WI38 (cell line): ENCODE measurements around the gene BNIP5.

ENCODE experiments used
- H3K4me3 ChIP-seq: 2 replicates; pipeline ENCODE4 v1.5.1; 2011; ENCODE audit warnings: low read depth, mild to moderate bottlenecking, control low read depth, low read length
- TF ChIP-seq, protein P1 (sequence below): IDR thresholded peaks from 2 replicates; pipeline ENCODE4 v1.5.1; 2012; ENCODE audit warnings: low read depth, mild to moderate bottlenecking, control low read depth, low read length

The BNIP5 gene

DNA sequence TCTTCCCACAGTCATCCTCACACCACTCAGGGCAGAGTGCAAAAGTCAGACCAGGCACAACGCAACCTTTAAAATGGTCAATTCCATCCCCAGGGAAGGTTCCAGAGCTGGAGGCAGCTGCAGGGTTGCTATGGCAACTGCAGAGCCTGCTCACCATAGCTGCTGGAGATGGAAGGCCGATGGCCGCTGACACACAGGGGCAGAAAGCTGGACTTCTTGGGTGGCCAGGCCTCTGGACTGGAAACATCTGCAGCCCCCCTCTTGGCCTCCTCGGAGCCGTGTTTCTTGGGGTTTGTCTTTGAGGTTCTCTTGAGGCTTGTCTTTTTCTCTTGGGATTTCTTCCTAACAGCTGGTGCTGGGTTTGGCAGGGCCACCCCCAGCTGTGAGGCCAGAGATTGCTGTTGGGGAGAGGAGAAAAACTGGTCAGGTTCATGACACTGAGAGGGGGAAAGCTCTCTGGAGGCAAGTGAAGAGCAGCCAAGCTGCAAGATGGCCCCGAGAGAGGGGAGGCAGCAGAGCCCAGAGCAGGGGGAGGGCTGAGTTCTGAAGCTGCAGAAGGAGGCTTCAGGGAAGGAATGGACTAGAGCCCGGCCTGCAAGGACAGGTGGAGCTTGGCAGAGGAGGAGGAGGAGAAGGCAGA lies 10.2 kb downstream of the BNIP5 start:
- TF ChIP-seq, protein P1, sequence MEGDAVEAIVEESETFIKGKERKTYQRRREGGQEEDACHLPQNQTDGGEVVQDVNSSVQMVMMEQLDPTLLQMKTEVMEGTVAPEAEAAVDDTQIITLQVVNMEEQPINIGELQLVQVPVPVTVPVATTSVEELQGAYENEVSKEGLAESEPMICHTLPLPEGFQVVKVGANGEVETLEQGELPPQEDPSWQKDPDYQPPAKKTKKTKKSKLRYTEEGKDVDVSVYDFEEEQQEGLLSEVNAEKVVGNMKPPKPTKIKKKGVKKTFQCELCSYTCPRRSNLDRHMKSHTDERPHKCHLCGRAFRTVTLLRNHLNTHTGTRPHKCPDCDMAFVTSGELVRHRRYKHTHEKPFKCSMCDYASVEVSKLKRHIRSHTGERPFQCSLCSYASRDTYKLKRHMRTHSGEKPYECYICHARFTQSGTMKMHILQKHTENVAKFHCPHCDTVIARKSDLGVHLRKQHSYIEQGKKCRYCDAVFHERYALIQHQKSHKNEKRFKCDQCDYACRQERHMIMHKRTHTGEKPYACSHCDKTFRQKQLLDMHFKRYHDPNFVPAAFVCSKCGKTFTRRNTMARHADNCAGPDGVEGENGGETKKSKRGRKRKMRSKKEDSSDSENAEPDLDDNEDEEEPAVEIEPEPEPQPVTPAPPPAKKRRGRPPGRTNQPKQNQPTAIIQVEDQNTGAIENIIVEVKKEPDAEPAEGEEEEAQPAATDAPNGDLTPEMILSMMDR, result no peak
- no peak overlapping the region for H3K4me3 ChIP-seq

DNA sequence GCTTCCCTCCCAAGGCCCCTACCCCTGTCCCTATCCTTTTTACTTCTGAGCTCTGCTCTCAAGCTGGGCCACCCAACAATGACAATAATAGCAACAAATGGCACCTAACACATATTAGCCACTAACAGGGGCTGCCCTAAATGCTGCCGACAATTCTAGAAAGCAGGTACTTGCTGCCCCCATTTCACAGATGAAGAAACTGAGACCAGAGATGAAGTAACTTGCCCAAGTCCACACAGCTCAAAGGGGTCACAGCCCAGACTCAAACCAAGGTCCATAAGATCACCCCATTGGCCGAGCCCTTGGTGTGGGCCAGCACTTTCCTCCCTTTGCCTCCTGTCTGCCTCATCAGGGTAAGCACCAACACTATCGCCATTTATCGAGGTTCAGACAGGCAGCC lies 12.0 kb downstream of the BNIP5 start:
- no peak overlapping the region for H3K4me3 ChIP-seq
- TF ChIP-seq, protein P1, result no peak

DNA sequence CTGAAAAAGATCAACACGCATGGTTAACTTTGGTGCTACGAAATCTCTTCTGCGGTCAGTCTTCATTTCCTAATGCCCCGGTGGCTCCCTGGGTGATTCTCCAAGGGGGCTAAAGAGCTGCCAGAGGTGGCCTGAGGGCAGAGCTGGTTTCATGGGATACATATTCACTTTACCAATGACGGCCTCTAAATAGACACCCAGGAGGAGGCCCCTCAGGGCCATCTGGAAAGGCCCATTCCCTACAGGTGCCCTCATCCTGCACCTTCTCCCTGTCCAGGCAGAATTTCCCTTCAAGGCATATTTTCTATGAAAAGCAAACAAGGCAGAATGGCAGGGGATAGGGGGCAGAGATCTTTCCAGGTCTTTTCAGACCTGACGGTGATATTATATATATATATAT lies 12.5 kb downstream of the BNIP5 start:
- TF ChIP-seq, protein P1, result no peak
- no peak overlapping the region for H3K4me3 ChIP-seq

DNA sequence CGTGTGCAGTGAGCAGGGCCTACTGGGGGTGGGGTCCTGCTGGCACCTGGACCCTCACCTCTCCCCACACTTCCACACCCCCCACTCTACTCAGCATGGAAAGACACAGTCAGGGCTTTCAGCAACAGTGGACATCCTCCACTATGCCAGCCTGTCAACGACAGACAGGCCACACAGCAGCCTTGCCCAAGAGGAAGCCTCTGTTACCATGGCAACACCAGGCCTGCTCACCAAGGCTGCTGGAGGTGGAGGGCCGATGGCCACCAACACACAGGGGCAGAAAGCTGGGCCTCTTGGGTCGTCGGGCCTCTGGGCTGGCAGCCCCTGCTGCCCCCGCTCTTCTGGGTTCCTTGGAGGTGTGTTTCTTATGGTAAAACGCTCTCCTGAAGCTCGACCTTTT lies 13.6 kb downstream of the BNIP5 start:
- TF ChIP-seq, protein P1, result no peak
- H3K4me3 ChIP-seq, result no peak overlapping the region

DNA sequence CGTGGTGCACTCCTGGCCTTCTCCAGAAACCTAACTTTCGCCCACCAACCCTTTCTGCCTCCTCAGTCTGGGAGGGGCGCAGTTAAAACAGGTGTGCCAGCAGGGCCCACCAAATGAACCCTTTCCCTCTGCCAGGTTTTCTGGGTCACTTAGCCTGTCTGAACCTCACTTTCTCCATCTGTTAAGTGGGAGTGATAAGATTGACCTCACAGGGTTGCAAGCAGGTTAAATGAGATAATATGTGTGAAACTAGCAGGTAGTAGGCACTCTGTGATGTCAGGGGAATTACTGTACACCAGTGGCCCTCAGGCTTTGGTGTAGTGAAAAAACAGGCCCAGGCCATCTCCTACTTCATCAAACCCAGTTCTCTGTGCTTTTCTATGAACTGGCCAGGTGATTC lies 14.1 kb downstream of the BNIP5 start:
- no peak overlapping the region for H3K4me3 ChIP-seq
- TF ChIP-seq, protein P1, result no peak

DNA sequence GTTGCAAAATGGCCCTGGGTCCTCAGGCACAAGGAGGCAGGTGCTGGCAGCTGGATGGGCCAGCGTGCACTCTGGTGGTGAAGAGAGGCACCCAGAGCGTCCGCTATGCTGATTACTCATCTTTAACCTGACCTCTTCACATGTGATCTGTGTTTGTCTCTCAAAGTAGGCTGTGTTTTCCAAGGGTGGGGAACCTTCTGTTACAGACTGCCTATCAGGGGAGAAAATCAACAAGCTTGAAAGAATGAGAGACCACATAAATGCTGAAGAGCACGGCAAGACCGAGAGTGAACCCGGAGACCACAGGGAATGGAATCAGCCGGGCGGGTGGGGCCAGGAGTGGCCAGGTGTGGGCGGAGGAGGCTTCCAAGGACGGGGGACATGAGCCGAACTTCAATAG lies 16.2 kb downstream of the BNIP5 start:
- TF ChIP-seq, protein P1, result no peak
- H3K4me3 ChIP-seq, result no peak overlapping the region

DNA sequence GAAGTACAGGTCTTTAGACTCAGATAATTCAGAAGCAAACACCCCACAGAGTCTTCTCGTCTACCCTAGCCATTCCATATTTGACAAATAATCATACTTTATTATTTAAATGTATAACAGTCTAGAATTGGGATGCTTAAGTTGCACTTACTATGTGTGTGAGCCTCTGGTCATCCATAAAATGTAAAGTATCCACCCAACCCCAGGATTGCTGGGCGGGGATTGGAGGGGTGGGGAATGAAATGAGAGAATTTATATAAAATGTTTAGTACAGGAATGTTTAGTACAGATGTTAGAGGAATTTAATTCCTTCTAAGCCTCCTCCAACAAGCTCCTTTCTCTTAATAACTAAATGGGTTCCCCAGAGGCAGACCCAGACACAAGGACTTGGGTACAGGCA lies 16.9 kb downstream of the BNIP5 start:
- no peak overlapping the region for H3K4me3 ChIP-seq
- TF ChIP-seq, protein P1, result no peak
